K562 (cell line): ENCODE data around the gene PDIA5. TPM values are rescaled to one million over a fixed set of nuclear protein-coding genes. Genes with fewer than 3 reads are reported as not detected.

Source experiments
- ATAC-seq: fragments of 200-7000 bp; cut with Tn5 transposase; 3 replicates; pipeline ENCODE4 v1.9.1; 2020; ENCODE audit warnings: moderate library complexity
- BruUV-seq: library from RNA; stranded (reverse); fragments of 400-500 nt; replicated peaks from 2 replicates; lab custom pipeline; 2021; lab: Mats Ljungman, UMichigan
- CTCF ChIA-PET: fragments of 300-600 bp; formaldehyde crosslinking; extraction: SDS; loops from one replicate; lab custom pipeline; 2021; ENCODE audit warnings: low intra/inter-chr PET ratio; lab: Yijun Ruan, JAX
- POLR2A ChIA-PET: fragments of 300-600, 350-650 bp; sonication (Branson Sonifier 250); formaldehyde crosslinking; extraction: SDS; loops from one replicate; lab custom pipeline; 2021; ENCODE audit warnings: antibody characterized with exemption, inconsistent platforms; lab: Yijun Ruan, JAX
- DNase-seq, 4 experiments: peaks; one replicate each; pipeline versions ENCODE4 v3.0.0 to v3.0.0-alpha.2; 2011 to 2018; ENCODE audit warnings: low spot score in 3 of 4, mixed read lengths in 3 of 4; ENCODE audit errors: extremely low read depth in 1 of 4
- FAIRE-seq: peaks from 2 replicates; lab custom pipeline; 2011; peaks lifted over from hg19 to GRCh38; lab: Jason Lieb, UNC
- H2AFZ ChIP-seq: 2 replicates; pipeline ENCODE4 v1.6.0; 2011; ENCODE audit warnings: low read depth, low read length, control low read depth, inconsistent platforms
- H3K27ac ChIP-seq: fragments of 200-600 bp; 3 replicates; pipeline ENCODE4 v1.8.0; 2011; ENCODE audit warnings: low read depth, mild to moderate bottlenecking, control low read depth, inconsistent platforms, low read length, moderate library complexity, mixed read lengths; ENCODE audit errors: extremely low read depth
- H3K27me3 ChIP-seq, 2 experiments: fragments of 300-600 bp in 1 of 2; 2 replicates in 1 of 2; 3 replicates in 1 of 2; pipeline versions ENCODE4 v1.6.0 to v1.8.0; 2011; ENCODE audit warnings: inconsistent platforms in 2 of 2, low read length in 2 of 2, mild to moderate bottlenecking in 1 of 2, mixed read lengths in 1 of 2, moderate library complexity in 1 of 2; ENCODE audit not compliant: control insufficient read depth in 2 of 2, insufficient read depth in 2 of 2
- H3K36me3 ChIP-seq: fragments of 300-600 bp; 3 replicates; pipeline ENCODE4 v1.8.0; 2011; ENCODE audit warnings: mild to moderate bottlenecking, low read length, inconsistent platforms; ENCODE audit not compliant: control insufficient read depth, insufficient read depth
- H3K4me1 ChIP-seq, 2 experiments: fragments of 200-600 bp in 1 of 2; replicated peaks in 1 of 2; 2 replicates in 1 of 2; 3 replicates in 1 of 2; pipeline versions ENCODE4 v1.5.1 to v1.8.0; 2011; ENCODE audit warnings: inconsistent platforms in 2 of 2, low read length in 2 of 2, mild to moderate bottlenecking in 1 of 2, mixed read lengths in 1 of 2, moderate library complexity in 1 of 2; ENCODE audit not compliant: control insufficient read depth in 2 of 2, insufficient read depth in 2 of 2
- H3K4me2 ChIP-seq: 2 replicates; pipeline ENCODE4 v1.6.1; 2011; ENCODE audit warnings: low read length, control low read depth, inconsistent platforms, mixed read lengths; ENCODE audit not compliant: insufficient read depth
- H3K4me3 ChIP-seq: fragments of 200-600 bp; sonication (generic), shearing (Covaris generic); 2 replicates; pipeline ENCODE4 v1.5.1; 2016; ENCODE audit warnings: control low read depth, inconsistent platforms
- H3K79me2 ChIP-seq: fragments of 200-600 bp; 3 replicates; pipeline ENCODE4 v1.8.0; 2011; ENCODE audit warnings: low read length, inconsistent platforms; ENCODE audit not compliant: control insufficient read depth, insufficient read depth
- H3K9ac ChIP-seq, 2 experiments: 2 replicates each; pipeline versions ENCODE4 v1.6.0 to v1.6.1; 2011; ENCODE audit warnings: low read depth in 2 of 2, low read length in 2 of 2, control low read depth in 1 of 2, inconsistent platforms in 1 of 2, mild to moderate bottlenecking in 1 of 2, mixed read lengths in 1 of 2; ENCODE audit not compliant: insufficient read depth in 1 of 2
- H3K9me1 ChIP-seq: one replicate; pipeline ENCODE4 v1.6.0; 2011; ENCODE audit warnings: inconsistent platforms, mild to moderate bottlenecking, low read length, moderate library complexity; ENCODE audit not compliant: control insufficient read depth, insufficient read depth
- H3K9me3 ChIP-seq: replicated peaks from 2 replicates; pipeline ENCODE4 v1.5.1; 2011; ENCODE audit warnings: low read depth, low read length, inconsistent platforms; ENCODE audit not compliant: control insufficient read depth, insufficient read depth
- H4K20me1 ChIP-seq: replicated peaks from 2 replicates; pipeline ENCODE4 v1.6.1; 2011; ENCODE audit warnings: low read length, inconsistent platforms, mixed read lengths; ENCODE audit not compliant: control insufficient read depth, insufficient read depth
- BRD9 ChIP-seq: fragments of 450-650 bp; IDR thresholded peaks from 2 replicates; pipeline ENCODE4 v1.6.1; 2018; ENCODE audit warnings: low read depth; ENCODE audit not compliant: partially characterized antibody
- CSDE1 ChIP-seq, 2 experiments: fragments of 450-650 bp; IDR thresholded peaks; 2 replicates each; pipeline ENCODE4 v1.6.1; 2016; ENCODE audit warnings: mild to moderate bottlenecking in 1 of 2
- KLF13 ChIP-seq: fragments of 450-650 bp; IDR thresholded peaks from 2 replicates; pipeline ENCODE4 v1.6.1; 2016; ENCODE audit warnings: missing genetic modification characterization, low read depth, mild to moderate bottlenecking, missing compliant biosample characterization, moderate library complexity, borderline replicate concordance
- MBD2 ChIP-seq: sonication (generic); IDR thresholded peaks from 2 replicates; pipeline ENCODE4 v1.6.1; 2016; ENCODE audit warnings: low read depth, borderline replicate concordance
- PRMT5 ChIP-seq: sonication (generic); formaldehyde crosslinking; IDR thresholded peaks from 2 replicates; pipeline ENCODE4 v1.5.0; 2020; ENCODE audit warnings: missing genetic modification reagents
- RBFOX2 ChIP-seq: fragments of 200-400 bp; formaldehyde crosslinking; IDR thresholded peaks from 2 replicates; pipeline ENCODE4 v1.6.1; 2017; ENCODE audit warnings: low read depth, mild to moderate bottlenecking, low read length, moderate library complexity
- STAG1 ChIP-seq: sonication (generic); formaldehyde crosslinking; IDR thresholded peaks from 2 replicates; pipeline ENCODE4 v1.5.0; 2020; ENCODE audit warnings: missing genetic modification reagents, borderline replicate concordance
- TBP ChIP-seq: optimal IDR thresholded peaks from 2 replicates; pipeline ENCODE3; 2011; ENCODE audit warnings: low read depth, low read length, improper control_type of control experiment
- ZNF316 ChIP-seq: fragments of 450-650 bp; IDR thresholded peaks from 2 replicates; pipeline ENCODE4 v1.6.1; 2016
- WGBS: fragments of 100-300 bp; shearing (Covaris generic); methylation state at CpG from one replicate; pipeline ENCODE4 v1.1.6; 2016; ENCODE audit warnings: low coverage, mixed read lengths; ENCODE audit not compliant: insufficient coverage; ENCODE audit errors: missing lambda C conversion rate; 5-methylcytosine and 5-hydroxymethylcytosine counted together
- in situ Hi-C: fragments of 300-500 bp; cut with MboI; formaldehyde crosslinking; loops from 4 replicates; pipeline ENCODE4 v1.15.0; 2018; ENCODE audit warnings: inconsistent platforms, mixed read lengths
- intact Hi-C: fragments of 100-400 bp; cut with micrococcal nuclease; formaldehyde crosslinking; loops from 2 replicates; pipeline ENCODE4 v1.14.2; 2022
- polyA plus RNA-seq, 8 experiments: library from polyadenylated mRNA; depleted of rRNA in 4 of 8; stranded (reverse) in 5 of 8; unstranded in 3 of 8; fragments of >200 nt; fragmentation: Nextera tagmentation in 2 of 8; fragmentation: Illumina TruSeq in 1 of 8; extraction: Ambion mirVana in 2 of 8; extraction: Trizol in 1 of 8; gene quantifications; 2 replicates each; pipeline versions ENCODE4 v1.2.1 to v1.2.3, GENCODE V29; 2011 to 2014; ENCODE audit warnings: inconsistent platforms in 1 of 8, missing spikeins in 1 of 8
- total RNA-seq, 7 experiments: library from RNA; depleted of rRNA in 6 of 7; stranded (reverse); fragments of >200 nt in 6 of 7; fragmentation: Illumina TruSeq in 2 of 7; extraction: Trizol in 2 of 7; gene quantifications; 2 replicates each; pipeline versions ENCODE4 v1.2.1 to v1.2.3, GENCODE V29; 2011 to 2021; ENCODE audit warnings: low replicate concordance in 1 of 7
- TF ChIP-seq, protein P1 (sequence below): fragments of 250-450 bp; sonication (Bioruptor Pico); IDR thresholded peaks from 2 replicates; pipeline ENCODE4 v1.5.0; 2020; ENCODE audit warnings: mild to moderate bottlenecking
- TF ChIP-seq, protein P2 (sequence below): fragments of 450-650 bp; IDR thresholded peaks from 2 replicates; pipeline ENCODE4 v1.6.1; 2014; ENCODE audit warnings: low read depth, mild to moderate bottlenecking, moderate library complexity, borderline replicate concordance

PDIA5 gene
- total and polyA plus RNA-seq, 9 of the 15 experiments (the other 6 are each of a cell fraction or from before 2014, with no cell fraction given): 3.4 to 31.8 (median 19.6) TPM

DNA sequence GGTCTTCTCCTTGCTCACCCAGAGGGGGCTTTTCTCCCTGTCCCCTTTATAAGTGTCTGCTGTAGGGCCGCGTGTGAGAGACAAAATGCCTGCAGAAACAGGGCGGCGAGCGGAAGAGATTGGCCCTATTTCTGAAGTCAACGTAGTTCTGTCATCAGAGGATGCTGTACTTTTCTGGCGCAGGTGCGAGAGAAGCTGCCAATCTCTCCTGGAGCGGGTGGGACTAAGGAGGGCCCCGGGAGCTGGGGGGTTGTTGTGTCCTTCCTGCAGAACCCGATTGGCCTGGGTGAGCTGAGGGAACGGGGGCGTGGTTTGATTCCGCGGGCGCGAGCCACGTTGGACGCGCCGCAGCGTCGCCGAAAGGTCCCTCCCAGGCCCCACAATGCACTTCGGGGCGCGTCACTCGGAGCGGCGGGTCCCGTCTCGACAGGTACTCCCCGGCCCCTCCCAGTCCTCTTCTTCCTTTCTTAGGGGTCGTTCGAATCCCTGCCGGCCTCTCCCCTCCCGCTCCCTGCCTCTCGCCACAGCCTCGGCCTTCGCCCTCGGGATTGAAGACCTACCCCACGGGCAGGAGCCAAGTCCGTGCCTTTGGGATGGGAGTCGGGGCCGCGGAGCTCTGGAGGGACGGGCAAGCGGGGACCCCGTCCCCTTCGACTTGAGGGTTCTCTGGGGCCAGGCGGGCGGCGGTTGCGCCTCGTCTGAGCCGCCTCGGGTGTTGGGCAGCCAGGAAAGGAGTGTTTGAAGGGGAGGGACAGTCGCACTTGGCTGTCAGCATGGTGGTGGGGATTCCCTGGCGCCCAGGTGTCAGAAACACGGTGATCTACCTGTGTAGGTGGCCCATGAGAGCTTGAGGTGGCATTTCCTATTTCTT is 135.0 kb downstream of the PDIA5 start, which contains the start of gene SEC22A:
TSS of gene SEC22A (plus strand) at position 387 of the 871 bp plus-strand sequence. CDS start 7,275 bp downstream, outside the sequence.
- BruUV-seq: no TSS peak
- H3K36me3 ChIP-seq: no peaks in the 10 kb centered on the region
- ATAC-seq: peak; percentile 98
- H3K79me2 ChIP-seq: peaks cover 27% of the 10 kb centered on the region
- peak within 1 kb of the TSS; percentile 94 to 97 for H3K9ac ChIP-seq
- POLR2A ChIA-PET: interaction anchor here (0.6 to 0.9 kb wide), 2 partner anchors 9 to 13 kb away, joined by 3 to 9 read pairs; no protein-coding TSS in a partner anchor
- H3K27ac ChIP-seq: peak within 1 kb of the TSS; percentile 85
- peak; percentile 88 for FAIRE-seq
- CTCF ChIA-PET: no interaction called here
- intact Hi-C loops (no loop called here), in situ Hi-C loops (no loop called here)
- 1% methylated on average over 22 of the region's 60 CpGs for WGBS
- no peaks in the 10 kb centered on the region for H3K9me1 ChIP-seq
- peak within 1 kb of the TSS; percentile 98 for H3K4me3 ChIP-seq
- 0 out of 2 replicates have a peak, but pooled peaks cover 3% of the 10 kb centered on the region for H4K20me1 ChIP-seq
- no peaks in the 10 kb centered on the region for H3K27me3 ChIP-seq
- peak; percentile 86 to 93 (median 87) for DNase-seq
- peak within 1 kb of the TSS; percentile 98 for H2AFZ ChIP-seq
- peaks cover 0 to 10% of the 10 kb centered on the region in 2 experiments; a peak in 4 of 5 replicates for H3K4me1 ChIP-seq
- peak within 1 kb of the TSS; percentile 96 for H3K4me2 ChIP-seq
- no peaks in the 10 kb centered on the region for H3K9me3 ChIP-seq
- TF ChIP-seq TBP: peak; percentile 45
- TF ChIP-seq, protein P1, sequence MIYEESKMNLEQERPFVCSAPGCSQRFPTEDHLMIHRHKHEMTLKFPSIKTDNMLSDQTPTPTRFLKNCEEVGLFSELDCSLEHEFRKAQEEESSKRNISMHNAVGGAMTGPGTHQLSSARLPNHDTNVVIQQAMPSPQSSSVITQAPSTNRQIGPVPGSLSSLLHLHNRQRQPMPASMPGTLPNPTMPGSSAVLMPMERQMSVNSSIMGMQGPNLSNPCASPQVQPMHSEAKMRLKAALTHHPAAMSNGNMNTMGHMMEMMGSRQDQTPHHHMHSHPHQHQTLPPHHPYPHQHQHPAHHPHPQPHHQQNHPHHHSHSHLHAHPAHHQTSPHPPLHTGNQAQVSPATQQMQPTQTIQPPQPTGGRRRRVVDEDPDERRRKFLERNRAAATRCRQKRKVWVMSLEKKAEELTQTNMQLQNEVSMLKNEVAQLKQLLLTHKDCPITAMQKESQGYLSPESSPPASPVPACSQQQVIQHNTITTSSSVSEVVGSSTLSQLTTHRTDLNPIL: no peak
- TF ChIP-seq, protein P2, sequence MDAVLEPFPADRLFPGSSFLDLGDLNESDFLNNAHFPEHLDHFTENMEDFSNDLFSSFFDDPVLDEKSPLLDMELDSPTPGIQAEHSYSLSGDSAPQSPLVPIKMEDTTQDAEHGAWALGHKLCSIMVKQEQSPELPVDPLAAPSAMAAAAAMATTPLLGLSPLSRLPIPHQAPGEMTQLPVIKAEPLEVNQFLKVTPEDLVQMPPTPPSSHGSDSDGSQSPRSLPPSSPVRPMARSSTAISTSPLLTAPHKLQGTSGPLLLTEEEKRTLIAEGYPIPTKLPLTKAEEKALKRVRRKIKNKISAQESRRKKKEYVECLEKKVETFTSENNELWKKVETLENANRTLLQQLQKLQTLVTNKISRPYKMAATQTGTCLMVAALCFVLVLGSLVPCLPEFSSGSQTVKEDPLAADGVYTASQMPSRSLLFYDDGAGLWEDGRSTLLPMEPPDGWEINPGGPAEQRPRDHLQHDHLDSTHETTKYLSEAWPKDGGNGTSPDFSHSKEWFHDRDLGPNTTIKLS: peak; percentile 99
- TF ChIP-seq CSDE1 (IDR thresholded peaks at IDR 0.05): no peak
- peak; percentile 88 for TF ChIP-seq RBFOX2
- TF ChIP-seq STAG1 (CRISPR knock-in tag): no peak
- no peak for TF ChIP-seq KLF13
- no peak for TF ChIP-seq BRD9
- no peak for TF ChIP-seq ZNF316
- 0 out of 2 replicates have a peak, but pooled peaks have one; percentile 27 for TF ChIP-seq MBD2
- TF ChIP-seq PRMT5 (CRISPR knock-in tag): no peak
